ENCODE results near the gene COMTD1. TPM values are rescaled to one million over a fixed set of nuclear protein-coding genes. Genes with fewer than 3 reads are reported as not detected.
"Not testable (repeated sequence)": the region's sequence is repeated elsewhere in the genome, so short reads cannot be mapped to it uniquely, and the experiment has no call there.

The COMTD1 gene
- polyA plus RNA-seq, 4 donors: 2.9 to 14.2 (median 5.4) TPM

GRCh38 chr10:75197906-75198305, 37.9 kb downstream of the COMTD1 start:
- no peak for DNase-seq (ENCODE audit: low read depth in 4 of 4, low spot score in 3 of 4)

GRCh38 chr10:75197066-75197465, 38.7 kb downstream of the COMTD1 start:
- no peak for DNase-seq (ENCODE audit: low read depth in 4 of 4, low spot score in 3 of 4)

- no peak for DNase-seq (ENCODE audit: low read depth in 4 of 4, low spot score in 3 of 4)
Observed at GRCh38 chr10:75195035-75195763, 40.6 kb downstream of the COMTD1 start.

GRCh38 chr10:75194625-75195024, 41.1 kb downstream of the COMTD1 start:
- DNase-seq (ENCODE audit: low read depth in 4 of 4, low spot score in 3 of 4): not testable (repeated sequence)

GRCh38 chr10:75191821-75192568, 43.8 kb downstream of the COMTD1 start:
- no peak for DNase-seq (ENCODE audit: low read depth in 4 of 4, low spot score in 3 of 4)

GRCh38 chr10:75189266-75190096, 46.3 kb downstream of the COMTD1 start:
- DNase-seq (ENCODE audit: low read depth in 4 of 4, low spot score in 3 of 4): no peak

- not testable (repeated sequence) for DNase-seq (ENCODE audit: low read depth in 4 of 4, low spot score in 3 of 4)
Observed at GRCh38 chr10:75188522-75188921, 47.2 kb downstream of the COMTD1 start.

- DNase-seq (ENCODE audit: low read depth in 4 of 4, low spot score in 3 of 4): peak in 1 of 4 donors; percentile 27
Observed at GRCh38 chr10:75187961-75188426, 47.8 kb downstream of the COMTD1 start.

GRCh38 chr10:75186310-75186709, 49.4 kb downstream of the COMTD1 start:
- no peak for DNase-seq (ENCODE audit: low read depth in 4 of 4, low spot score in 3 of 4)

Other genes with a start within 250 kb of the COMTD1 start
- 10 to 100 TPM; 14.2 to 20.1 (median 15.0) TPM for gene SAMD8, start 124.3 kb downstream of the COMTD1 start, polyA plus RNA-seq (ENCODE audit: insufficient read length in 4 of 4)
- gene VDAC2, start 25.2 kb downstream of the COMTD1 start, polyA plus RNA-seq (ENCODE audit: insufficient read length in 4 of 4): 100 to 1,000 TPM; 155 to 274 (median 224) TPM
- gene ZNF503, start 165.8 kb upstream of the COMTD1 start, polyA plus RNA-seq (ENCODE audit: insufficient read length in 4 of 4): 10 to 100 TPM; 37.3 to 85.5 (median 59.6) TPM
- gene LRMDA, start 195.7 kb upstream of the COMTD1 start, polyA plus RNA-seq (ENCODE audit: insufficient read length in 4 of 4): 10 to 100 TPM in 3 of 4 donors, 1 to 10 TPM in 1; 7.8 to 23.9 (median 16.5) TPM

Measured in left renal pelvis (tissue), 4 donors.